Activated T-cell treated with anti-CD3 and anti-CD28 coated beads, Interleukin-2, amount 50 U/mL, for 4 hours (primary cell): ENCODE measurements around the gene SIGMAR1. TPM values are rescaled to one million over a fixed set of nuclear protein-coding genes. Genes with fewer than 3 reads are reported as not detected.

Source experiments
- ATAC-seq, 2 donors: fragments of 200-7000 bp; cut with Tn5 transposase; one replicate each; pipeline ENCODE4 v1.10.0; 2021
- DNase-seq: peaks from one replicate; pipeline ENCODE4 v3.0.0-alpha.2; 2020
- H3K27me3 Mint-ChIP-seq: one replicate; pipeline ENCODE4 v1.8.0; 2021; ENCODE audit warnings: low read depth, mixed read lengths
- H3K36me3 Mint-ChIP-seq: one replicate; pipeline ENCODE4 v1.8.0; 2022; ENCODE audit warnings: mixed read lengths; ENCODE audit not compliant: insufficient read depth
- H3K4me1 Mint-ChIP-seq: one replicate; pipeline ENCODE4 v1.8.0; 2021; ENCODE audit warnings: low read depth, mixed read lengths
- H3K4me3 Mint-ChIP-seq: one replicate; pipeline ENCODE4 v1.8.0; 2021; ENCODE audit warnings: mild to moderate bottlenecking, moderate library complexity, mixed read lengths
- H3K9me3 Mint-ChIP-seq: one replicate; pipeline ENCODE4 v1.8.0; 2021; ENCODE audit warnings: mixed read lengths
- total RNA-seq, 3 donors: library from RNA; stranded (reverse); gene quantifications; one replicate each; pipeline ENCODE4 v1.2.1, GENCODE V29; 2021

Gene SIGMAR1
- 100 to 1,000 TPM; 120 to 128 (median 123) TPM for total RNA-seq

DNA sequence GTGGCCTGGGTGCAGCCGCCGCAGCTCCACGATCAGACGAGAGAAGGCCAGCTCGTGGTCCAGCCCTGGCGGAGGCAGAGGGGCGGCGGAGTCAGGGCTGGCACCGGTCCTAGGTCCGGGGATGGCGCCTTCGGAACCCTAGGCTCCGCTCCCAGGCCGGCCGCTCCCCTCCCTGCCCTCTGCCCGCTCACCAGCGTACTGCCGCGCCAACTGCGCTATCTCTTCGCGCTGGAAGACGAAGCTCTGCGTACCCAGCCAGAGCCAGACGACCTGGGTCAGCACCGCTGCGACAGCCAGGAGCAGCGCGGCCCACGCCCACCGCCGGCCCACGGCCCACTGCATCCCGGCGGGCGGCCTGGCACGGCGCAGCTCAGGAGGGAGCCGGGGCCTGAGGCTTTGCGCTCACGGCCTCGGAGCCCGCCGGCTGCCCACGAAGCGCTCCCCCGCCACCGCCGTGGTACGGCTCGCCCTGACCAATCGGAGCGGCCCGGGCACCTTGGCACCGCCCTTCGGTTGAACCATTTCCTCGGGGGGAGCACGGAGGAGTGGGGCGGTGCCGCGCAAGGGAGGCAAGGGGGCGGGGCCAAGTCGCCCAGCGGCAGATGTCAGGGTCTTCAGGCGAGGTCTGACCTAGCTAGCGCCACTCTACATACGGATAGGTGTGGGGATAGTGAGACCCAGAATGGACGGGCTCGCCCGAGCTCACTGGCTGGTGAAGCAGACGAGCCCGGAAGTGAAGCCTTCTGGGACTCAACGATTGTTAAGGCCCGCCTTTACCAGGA is at the start of gene SIGMAR1:
Gene SIGMAR1 (minus strand): TSS at position 432 of the 782 bp plus-strand sequence. CDS start 90 bp downstream, at position 342.
- peak; percentile 92 to 93 for ATAC-seq
- peaks cover 10% of the 10 kb centered on the region for H3K36me3 Mint-ChIP-seq
- no peaks in the 10 kb centered on the region for H3K27me3 Mint-ChIP-seq
- DNase-seq: peak; percentile 92
- peak within 1 kb of the TSS; percentile 95 for H3K4me3 Mint-ChIP-seq
- H3K4me1 Mint-ChIP-seq: peaks cover 40% of the 10 kb centered on the region
- H3K9me3 Mint-ChIP-seq: no peaks in the 10 kb centered on the region

DNA sequence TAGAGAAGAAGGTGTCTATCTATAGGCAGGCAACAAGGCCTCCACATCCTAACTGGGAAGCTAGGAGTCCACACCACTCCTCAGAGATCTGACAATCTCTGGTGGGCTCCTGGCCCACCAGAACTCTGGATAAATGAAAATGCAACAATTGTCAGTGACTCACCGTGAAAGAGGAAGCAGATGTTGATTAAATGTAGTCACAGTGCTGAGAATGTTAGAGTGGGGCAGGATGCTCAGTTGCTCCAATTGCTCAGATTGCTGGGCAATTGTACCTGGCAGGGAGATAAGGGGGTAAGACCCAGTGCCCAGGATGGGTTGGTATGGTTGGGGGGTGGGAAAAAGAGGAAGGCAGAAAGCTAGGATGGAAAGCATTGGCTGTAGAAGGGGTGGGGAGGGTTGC is 49.1 kb upstream of the SIGMAR1 start:
- ATAC-seq (no peak), DNase-seq (no peak)
- H3K4me3 Mint-ChIP-seq: no peak overlapping the region
- H3K9me3 Mint-ChIP-seq: no peaks in the 10 kb centered on the region
- H3K36me3 Mint-ChIP-seq: no peaks in the 10 kb centered on the region
- peaks cover 2% of the 10 kb centered on the region for H3K27me3 Mint-ChIP-seq
- H3K4me1 Mint-ChIP-seq: peaks cover 9% of the 10 kb centered on the region

DNA sequence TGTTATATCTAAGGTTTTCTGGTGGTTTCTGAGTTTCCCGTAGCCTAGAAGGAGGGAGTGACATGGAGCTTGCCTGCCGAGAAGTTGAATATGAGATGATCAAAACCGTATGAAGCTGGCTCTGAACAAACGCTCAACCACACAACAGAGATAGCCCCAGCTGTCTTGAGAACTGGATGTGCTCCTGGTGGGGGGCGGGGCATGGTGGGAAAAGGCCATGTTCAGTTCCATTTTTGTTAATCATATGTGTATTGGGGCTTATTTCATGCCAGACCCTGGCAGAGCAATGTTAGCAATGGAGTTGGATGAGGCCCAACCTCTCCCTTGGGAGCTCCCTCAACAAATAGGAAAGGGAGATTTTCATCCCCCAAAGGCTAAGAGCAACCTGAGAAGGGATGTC is 48.6 kb upstream of the SIGMAR1 start:
- Mint-ChIP-seq H3K4me3 (no peak overlapping the region), H3K36me3 (no peaks in the 10 kb centered on the region), H3K9me3 (no peaks in the 10 kb centered on the region), H3K4me1 (peaks cover 9% of the 10 kb centered on the region), H3K27me3 (peaks cover 2% of the 10 kb centered on the region)
- ATAC-seq: no peak
- DNase-seq: no peak

DNA sequence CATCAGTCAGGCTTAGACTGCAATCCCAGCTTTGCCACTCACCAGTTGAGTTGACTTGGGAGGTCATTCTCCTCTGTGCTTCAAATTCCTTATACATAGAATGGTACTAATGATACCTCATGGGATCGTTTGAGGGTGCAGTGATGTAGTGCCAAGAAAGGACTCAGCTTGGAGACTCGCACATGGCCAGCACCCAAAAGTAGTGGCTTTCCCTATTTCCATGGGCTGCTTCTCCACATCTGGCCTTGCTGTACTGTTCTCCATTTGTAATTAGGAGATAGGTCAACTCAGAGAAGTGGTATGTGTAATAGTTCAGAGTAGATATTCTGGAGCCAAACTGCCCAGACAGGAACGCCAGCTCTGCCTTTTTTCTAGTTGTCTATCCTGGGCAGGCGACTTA is 48.0 kb upstream of the SIGMAR1 start:
- DNase-seq: no peak
- peaks cover 2% of the 10 kb centered on the region for H3K27me3 Mint-ChIP-seq
- H3K4me3 Mint-ChIP-seq: no peak overlapping the region
- H3K4me1 Mint-ChIP-seq: peaks cover 9% of the 10 kb centered on the region
- H3K36me3 Mint-ChIP-seq: no peaks in the 10 kb centered on the region
- H3K9me3 Mint-ChIP-seq: no peaks in the 10 kb centered on the region
- no peak for ATAC-seq

DNA sequence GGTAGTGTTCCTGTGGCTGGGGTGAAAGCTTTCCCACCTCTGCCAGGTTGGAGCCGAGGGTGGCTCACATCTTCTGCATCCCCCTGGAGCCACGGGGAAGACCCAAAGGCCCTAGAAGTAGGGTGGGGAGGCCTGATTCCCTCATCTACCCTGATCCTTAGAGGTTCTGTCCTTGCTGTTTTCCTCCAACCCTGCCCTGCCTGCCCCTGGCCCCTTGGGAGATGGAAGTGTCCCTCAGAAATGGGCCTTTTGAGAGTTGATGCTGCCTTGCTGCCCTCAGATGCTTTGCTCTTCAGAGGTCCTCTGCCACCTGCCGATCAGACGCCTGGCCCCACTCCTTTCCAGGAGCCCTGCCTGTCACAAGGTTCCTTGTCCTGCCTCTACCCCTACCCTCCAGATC is 47.2 kb upstream of the SIGMAR1 start:
- H3K4me3 Mint-ChIP-seq: no peak overlapping the region
- DNase-seq: no peak
- H3K4me1 Mint-ChIP-seq: peaks cover 9% of the 10 kb centered on the region
- H3K36me3 Mint-ChIP-seq: no peaks in the 10 kb centered on the region
- H3K9me3 Mint-ChIP-seq: no peaks in the 10 kb centered on the region
- no peak for ATAC-seq
- peaks cover 2% of the 10 kb centered on the region for H3K27me3 Mint-ChIP-seq

DNA sequence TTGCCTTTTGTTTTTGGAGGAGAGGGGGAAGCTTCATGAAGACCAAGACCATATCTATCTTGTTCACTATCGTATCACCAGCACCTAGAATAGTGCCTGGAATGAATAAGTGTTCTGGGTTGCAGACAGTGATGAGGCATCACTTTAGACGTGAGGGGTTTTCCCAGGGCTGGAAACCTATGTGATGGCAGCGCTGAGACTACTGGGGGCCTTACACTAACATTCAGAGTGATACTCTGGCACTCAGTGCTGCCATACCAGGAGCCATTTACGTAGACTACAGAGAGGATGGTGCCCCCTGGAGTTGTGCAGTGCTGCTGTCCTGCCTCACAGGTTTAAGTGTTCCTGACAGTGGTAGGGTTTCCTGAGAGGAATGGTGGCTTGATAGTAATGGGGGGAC is 46.6 kb upstream of the SIGMAR1 start:
- DNase-seq (no peak), ATAC-seq (peak; percentile 97)
- Mint-ChIP-seq H3K9me3 (no peaks in the 10 kb centered on the region), H3K27me3 (no peaks in the 10 kb centered on the region), H3K4me3 (no peak overlapping the region), H3K36me3 (no peaks in the 10 kb centered on the region), H3K4me1 (peaks cover 9% of the 10 kb centered on the region)

DNA sequence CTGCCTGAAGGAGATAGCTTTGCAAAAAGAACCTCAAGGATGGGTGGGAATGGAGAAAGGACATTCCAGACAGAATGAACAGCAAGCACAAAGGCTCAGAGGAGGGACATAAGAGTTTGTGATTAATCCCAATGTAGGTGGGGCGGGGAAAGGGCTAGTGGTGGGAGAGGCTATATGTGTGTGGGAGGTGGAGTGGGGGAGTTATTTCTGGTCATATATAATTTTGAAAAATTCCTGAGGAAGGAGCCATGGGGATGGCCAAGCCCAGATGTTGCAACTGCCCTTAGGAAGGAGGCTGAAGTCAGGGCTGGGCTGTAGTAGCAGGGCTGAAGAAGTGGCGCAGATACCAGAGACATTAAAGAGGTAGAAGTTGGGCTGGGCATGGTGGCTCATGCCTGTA is 38.3 kb upstream of the SIGMAR1 start:
- Mint-ChIP-seq H3K4me3 (no peak overlapping the region), H3K4me1 (no peaks in the 10 kb centered on the region), H3K36me3 (peaks cover 2% of the 10 kb centered on the region), H3K27me3 (no peaks in the 10 kb centered on the region), H3K9me3 (peaks cover 2% of the 10 kb centered on the region)
- no peak for ATAC-seq
- no peak for DNase-seq

DNA sequence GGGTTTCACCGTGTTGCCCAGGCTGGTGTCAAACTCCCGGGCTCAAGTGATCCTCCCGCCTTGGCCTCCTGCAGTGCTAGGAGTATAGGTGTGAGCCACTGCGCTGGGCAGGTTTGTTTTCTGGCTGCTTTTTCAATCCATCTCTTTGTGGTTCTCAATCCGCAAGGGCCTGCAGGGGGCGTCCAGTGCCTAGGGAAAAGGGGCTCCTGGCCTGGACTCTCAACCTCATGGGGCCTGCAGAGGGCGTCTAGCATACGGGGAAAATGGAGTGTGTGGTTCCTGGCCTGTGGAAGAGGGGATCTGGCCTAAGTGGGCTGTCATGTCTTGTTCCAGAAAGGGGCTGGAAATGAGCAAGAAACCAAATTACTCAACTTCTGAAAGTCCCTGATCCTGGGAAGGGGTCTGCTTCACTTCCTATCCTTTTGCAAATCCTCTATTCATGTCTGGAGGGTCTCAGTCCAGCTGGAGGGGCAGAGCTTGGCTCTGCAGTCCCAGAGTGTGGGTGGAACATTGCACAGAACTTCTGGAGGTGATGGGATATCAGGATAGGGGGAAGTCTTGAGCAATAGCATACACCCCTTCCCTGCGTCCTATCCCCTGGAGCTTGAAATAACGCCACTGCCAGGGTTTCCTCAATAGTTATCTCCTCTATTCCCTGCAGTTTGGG is 37.6 kb upstream of the SIGMAR1 start:
- H3K9me3 Mint-ChIP-seq: peaks cover 9% of the 10 kb centered on the region
- peak; percentile 53 for DNase-seq
- no peak overlapping the region for H3K4me3 Mint-ChIP-seq
- ATAC-seq: peak; percentile 58 to 77
- H3K27me3 Mint-ChIP-seq: no peaks in the 10 kb centered on the region
- peaks cover 2% of the 10 kb centered on the region for H3K36me3 Mint-ChIP-seq
- H3K4me1 Mint-ChIP-seq: no peaks in the 10 kb centered on the region

DNA sequence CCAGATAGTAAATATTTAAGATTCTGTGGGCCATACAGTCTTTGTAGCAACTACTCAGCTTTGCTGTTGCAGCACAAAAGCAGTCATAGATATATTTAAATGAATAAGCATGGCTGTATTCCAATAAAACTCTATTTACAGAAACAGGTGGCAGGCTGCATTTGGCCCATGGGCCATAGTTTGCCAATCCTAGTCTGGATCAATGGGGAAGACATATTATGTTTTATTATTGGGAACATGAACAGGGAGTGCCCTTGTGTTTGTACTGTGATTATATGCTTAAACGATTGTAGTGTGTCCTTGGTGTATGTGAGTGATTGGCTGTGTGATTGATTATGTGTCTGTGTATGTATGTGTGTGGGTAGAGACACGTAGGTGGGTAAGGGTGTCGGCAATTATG is 36.9 kb upstream of the SIGMAR1 start:
- ATAC-seq: no peak

DNA sequence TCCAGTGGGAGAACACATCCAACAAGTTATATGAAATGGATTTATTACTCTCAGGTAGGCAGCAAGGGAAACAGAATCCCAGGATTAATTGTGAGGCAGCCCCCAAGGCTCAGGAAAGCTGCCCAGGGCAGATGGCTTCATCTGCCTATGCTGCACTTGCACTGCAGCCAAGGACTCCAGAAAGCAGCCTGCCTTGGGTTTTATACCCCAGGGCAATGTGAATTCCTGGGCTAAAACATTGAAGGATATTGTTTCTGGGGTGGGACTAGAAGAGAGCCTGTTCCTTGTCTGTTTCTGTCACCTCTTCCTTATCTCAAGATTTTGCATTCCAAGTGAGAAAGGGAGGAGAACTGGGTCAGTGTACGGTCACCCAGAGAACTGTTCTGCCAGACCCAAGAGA is 33.7 kb upstream of the SIGMAR1 start:
- peaks cover 4% of the 10 kb centered on the region for H3K4me1 Mint-ChIP-seq
- peaks cover 18% of the 10 kb centered on the region for H3K9me3 Mint-ChIP-seq
- no peak overlapping the region for H3K4me3 Mint-ChIP-seq
- DNase-seq (no peak), ATAC-seq (no peak)
- no peaks in the 10 kb centered on the region for H3K27me3 Mint-ChIP-seq
- H3K36me3 Mint-ChIP-seq: peaks cover 13% of the 10 kb centered on the region

More for the DNA sequence above, 36.9 kb upstream of the SIGMAR1 start:
- Mint-ChIP-seq H3K4me1 (no peaks in the 10 kb centered on the region), H3K27me3 (no peaks in the 10 kb centered on the region), H3K4me3 (no peak overlapping the region), H3K36me3 (peaks cover 5% of the 10 kb centered on the region), H3K9me3 (peaks cover 13% of the 10 kb centered on the region)
- no peak for DNase-seq

DNA sequence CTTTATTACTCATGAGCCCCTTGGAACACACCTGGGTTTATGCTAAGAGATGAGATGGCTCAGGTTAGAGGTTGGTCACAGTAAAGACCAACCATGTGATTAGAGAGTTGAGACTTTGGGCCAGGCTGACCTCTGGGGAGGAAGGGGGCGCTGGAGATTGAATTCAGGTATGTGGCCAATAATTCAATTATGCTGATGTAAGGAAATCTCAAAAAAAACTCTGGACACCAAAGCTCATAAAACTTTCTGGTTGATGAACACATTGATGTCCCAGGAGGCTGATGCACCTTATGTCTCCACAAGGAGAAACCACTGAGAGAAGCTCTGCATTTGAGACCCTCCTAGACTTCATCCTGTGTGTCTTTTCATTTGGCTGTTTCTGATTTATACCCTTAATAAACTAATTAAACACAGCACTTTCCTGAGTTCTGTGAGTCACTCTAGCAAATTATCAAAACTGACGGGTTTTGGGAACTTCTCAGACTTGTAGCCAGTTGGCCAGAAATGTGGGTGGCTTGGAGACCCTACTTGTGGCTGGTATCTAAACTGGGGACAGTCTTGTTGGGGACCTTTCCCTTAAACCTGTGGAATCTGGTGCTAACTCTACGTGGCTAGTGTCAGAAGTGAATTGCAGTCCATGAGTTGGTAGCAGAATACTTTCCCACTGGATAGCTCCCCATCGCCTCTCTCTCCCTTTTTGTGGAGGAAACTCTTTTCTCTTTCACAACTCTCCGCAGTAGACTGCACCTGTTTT is 32.4 kb upstream of the SIGMAR1 start:
- Mint-ChIP-seq H3K4me1 (peaks cover 11% of the 10 kb centered on the region), H3K27me3 (no peaks in the 10 kb centered on the region), H3K9me3 (peaks cover 18% of the 10 kb centered on the region), H3K36me3 (peaks cover 13% of the 10 kb centered on the region), H3K4me3 (no peak overlapping the region)
- no peak for ATAC-seq
- no peak for DNase-seq

DNA sequence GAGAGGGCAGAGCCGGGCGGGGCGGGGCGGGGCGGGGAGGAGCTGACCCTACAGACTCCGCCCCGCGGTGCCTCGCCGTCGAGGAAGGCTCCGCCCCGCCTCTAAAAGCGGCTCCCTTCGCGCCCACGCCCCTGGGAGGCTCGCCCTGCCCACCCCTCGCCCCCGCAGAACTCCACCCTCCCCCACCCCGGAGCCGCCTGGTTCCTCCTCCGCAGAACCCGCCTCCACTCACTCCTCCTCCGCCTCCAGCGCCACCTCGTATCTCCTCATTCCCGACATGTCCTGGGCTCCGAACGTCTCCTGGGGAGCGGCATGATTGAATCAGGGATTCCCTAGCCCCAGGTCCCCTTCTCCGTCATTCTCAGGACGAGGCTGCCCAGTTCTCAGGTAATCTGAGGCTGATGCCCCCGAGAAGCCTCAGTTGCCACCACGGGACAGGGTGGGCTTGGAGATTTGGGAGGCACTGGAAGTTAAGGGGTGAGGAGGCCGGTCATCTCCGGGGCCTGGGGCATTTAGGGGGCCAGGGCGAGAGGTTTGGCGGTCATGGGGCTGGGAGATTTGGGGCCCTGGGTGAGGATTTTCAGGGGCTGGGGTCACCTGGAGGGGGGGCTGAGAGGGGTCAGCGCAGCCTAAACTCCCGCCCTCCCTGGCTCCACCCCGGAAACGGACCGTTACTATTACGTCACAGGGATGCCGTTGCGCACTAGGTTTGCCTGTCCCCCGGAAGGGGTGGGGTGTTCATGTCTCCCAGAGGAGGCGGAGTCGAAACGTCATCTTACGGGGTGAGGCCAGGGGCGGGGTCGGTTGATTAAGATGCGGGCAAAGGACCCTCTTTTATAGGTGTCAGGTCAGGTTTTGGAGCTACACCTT is 28.0 kb upstream of the SIGMAR1 start:
- peak; percentile 79 to 80 for ATAC-seq
- Mint-ChIP-seq H3K4me1 (peaks cover 49% of the 10 kb centered on the region), H3K27me3 (no peaks in the 10 kb centered on the region), H3K4me3 (peak overlapping the region; percentile 83), H3K36me3 (peaks cover 13% of the 10 kb centered on the region), H3K9me3 (peaks cover 13% of the 10 kb centered on the region)
- DNase-seq: peak; percentile 88

DNA sequence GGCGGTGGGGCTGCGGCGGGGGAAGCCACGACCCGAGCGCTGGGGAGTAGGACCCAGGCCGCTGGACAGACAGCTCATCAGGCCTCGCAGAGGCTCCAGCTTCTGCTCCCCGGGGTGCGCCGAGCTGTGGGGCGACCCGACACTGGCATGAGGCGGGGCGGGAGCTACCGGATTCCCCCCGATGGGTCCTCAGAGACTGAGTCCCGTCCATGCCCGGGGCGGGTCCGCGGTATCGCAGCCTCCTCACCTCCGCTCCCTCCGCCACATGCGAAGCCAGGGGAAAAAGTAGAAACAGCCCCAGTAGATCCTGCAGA is 27.4 kb upstream of the SIGMAR1 start:
- ATAC-seq: peak in 1 of 2 donors; percentile 32
- DNase-seq: no peak
- Mint-ChIP-seq H3K9me3 (peaks cover 9% of the 10 kb centered on the region), H3K27me3 (no peaks in the 10 kb centered on the region), H3K4me1 (peaks cover 49% of the 10 kb centered on the region), H3K4me3 (peak overlapping the region; percentile 83), H3K36me3 (peaks cover 16% of the 10 kb centered on the region)
